ENCODE data around the gene RAB28.

Gene RAB28

DNA sequence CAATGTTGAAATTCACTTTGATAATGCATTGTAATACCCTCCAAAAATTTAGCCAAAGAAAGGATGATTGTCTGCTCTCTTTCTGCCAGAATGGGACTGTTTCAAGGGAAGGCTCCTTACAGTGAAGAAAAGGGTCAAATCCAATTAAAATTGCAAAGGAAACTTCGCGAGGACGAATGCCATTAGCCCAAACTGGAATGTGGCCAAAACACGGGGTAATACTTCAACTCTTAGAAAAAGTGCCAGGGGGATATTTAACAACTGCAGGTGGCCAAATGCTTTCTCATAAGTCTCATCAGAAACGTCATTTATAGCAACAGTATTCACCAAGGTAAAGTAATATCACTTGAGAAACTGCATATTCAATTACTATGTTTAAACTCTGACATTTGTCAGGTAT lies 31.1 kb upstream of the RAB28 start:
- H3K27ac ChIP-seq (ENCODE audit: low read length), result no peak overlapping the region
- no peak overlapping the region for H2AFZ ChIP-seq (ENCODE audit: low read length)
- no peak overlapping the region for H3K4me3 ChIP-seq (ENCODE audit: low read length)
- H3K9me3 ChIP-seq (replicated peaks; ENCODE audit: insufficient read depth, low read length), result no peaks in the 10 kb centered on the region
- H3K36me3 ChIP-seq (replicated peaks; ENCODE audit: insufficient read depth, low read length), result no peaks in the 10 kb centered on the region
- no peaks in the 10 kb centered on the region for H3K4me1 ChIP-seq (ENCODE audit: low read length)
- no peaks in the 10 kb centered on the region for H3F3A ChIP-seq (ENCODE audit: insufficient read depth, low read length)
- no peaks in the 10 kb centered on the region for H3K9me2 ChIP-seq (replicated peaks; ENCODE audit: insufficient read depth, low read length)
- no peaks in the 10 kb centered on the region for H3K27me3 ChIP-seq (replicated peaks; ENCODE audit: insufficient read depth, low read length)
- no peak for TF ChIP-seq EZH2 (optimal IDR thresholded peaks at IDR 0.05; ENCODE audit: low read depth, low read length)
- TF ChIP-seq, protein P1, sequence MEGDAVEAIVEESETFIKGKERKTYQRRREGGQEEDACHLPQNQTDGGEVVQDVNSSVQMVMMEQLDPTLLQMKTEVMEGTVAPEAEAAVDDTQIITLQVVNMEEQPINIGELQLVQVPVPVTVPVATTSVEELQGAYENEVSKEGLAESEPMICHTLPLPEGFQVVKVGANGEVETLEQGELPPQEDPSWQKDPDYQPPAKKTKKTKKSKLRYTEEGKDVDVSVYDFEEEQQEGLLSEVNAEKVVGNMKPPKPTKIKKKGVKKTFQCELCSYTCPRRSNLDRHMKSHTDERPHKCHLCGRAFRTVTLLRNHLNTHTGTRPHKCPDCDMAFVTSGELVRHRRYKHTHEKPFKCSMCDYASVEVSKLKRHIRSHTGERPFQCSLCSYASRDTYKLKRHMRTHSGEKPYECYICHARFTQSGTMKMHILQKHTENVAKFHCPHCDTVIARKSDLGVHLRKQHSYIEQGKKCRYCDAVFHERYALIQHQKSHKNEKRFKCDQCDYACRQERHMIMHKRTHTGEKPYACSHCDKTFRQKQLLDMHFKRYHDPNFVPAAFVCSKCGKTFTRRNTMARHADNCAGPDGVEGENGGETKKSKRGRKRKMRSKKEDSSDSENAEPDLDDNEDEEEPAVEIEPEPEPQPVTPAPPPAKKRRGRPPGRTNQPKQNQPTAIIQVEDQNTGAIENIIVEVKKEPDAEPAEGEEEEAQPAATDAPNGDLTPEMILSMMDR (IDR thresholded peaks at IDR 0.05; ENCODE audit: low read length), result no peak
- no peak for TF ChIP-seq EZH2phosphoT487 (IDR thresholded peaks at IDR 0.05; ENCODE audit: low read length)
- no peak overlapping the region for H3K9ac ChIP-seq (ENCODE audit: low read length)
- DNase-seq, result no peak
- H3K79me2 ChIP-seq (ENCODE audit: low read length), result no peaks in the 10 kb centered on the region
- no peak overlapping the region for H3K4me2 ChIP-seq (ENCODE audit: low read depth, low read length)
- H4K20me1 ChIP-seq (ENCODE audit: insufficient read depth, low read length), result no peaks in the 10 kb centered on the region

- Histone ChIP-seq H3K9ac (ENCODE audit: low read length) (no peak overlapping the region), H3K9me3 (replicated peaks; ENCODE audit: insufficient read depth, low read length) (no peaks in the 10 kb centered on the region), H3K27me3 (replicated peaks; ENCODE audit: insufficient read depth, low read length) (no peaks in the 10 kb centered on the region), H3K79me2 (ENCODE audit: low read length) (no peaks in the 10 kb centered on the region), H3K36me3 (replicated peaks; ENCODE audit: insufficient read depth, low read length) (no peaks in the 10 kb centered on the region), H2AFZ (ENCODE audit: low read length) (no peak overlapping the region), H4K20me1 (ENCODE audit: insufficient read depth, low read length) (no peaks in the 10 kb centered on the region), H3K4me2 (ENCODE audit: low read depth, low read length) (no peak overlapping the region), H3F3A (ENCODE audit: insufficient read depth, low read length) (no peaks in the 10 kb centered on the region), H3K9me2 (replicated peaks; ENCODE audit: insufficient read depth, low read length) (no peaks in the 10 kb centered on the region), H3K4me1 (ENCODE audit: low read length) (no peaks in the 10 kb centered on the region), H3K27ac (ENCODE audit: low read length) (no peak overlapping the region), H3K4me3 (ENCODE audit: low read length) (no peak overlapping the region)
- TF ChIP-seq EZH2phosphoT487 (IDR thresholded peaks at IDR 0.05; ENCODE audit: low read length) (no peak), EZH2 (optimal IDR thresholded peaks at IDR 0.05; ENCODE audit: low read depth, low read length) (no peak)
- TF ChIP-seq, protein P1 (IDR thresholded peaks at IDR 0.05; ENCODE audit: low read length), result no peak
- no peak for DNase-seq
Observed at GRCh38 chr4:13514722-13515121, 30.6 kb upstream of the RAB28 start.

DNA sequence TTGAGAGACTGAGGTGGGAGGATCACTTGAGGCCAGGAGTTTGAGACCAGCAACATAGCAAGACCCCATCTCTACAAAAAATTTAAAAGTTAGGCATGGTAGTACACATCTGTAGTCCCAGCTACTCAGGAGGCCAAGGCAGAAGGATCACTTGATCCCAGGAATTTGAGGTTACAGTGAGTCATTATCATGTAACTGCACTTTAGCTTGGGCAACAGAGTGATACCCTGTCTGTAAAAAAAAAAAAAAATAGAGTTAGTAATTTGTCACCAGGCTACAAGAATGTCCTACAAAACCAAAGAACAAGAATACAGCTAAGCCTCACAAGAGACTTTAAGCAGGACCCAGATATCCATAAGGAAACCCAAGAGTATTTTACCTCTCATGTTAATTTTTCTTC lies 27.0 kb upstream of the RAB28 start:
- Histone ChIP-seq H3K27me3 (replicated peaks; ENCODE audit: insufficient read depth, low read length) (no peaks in the 10 kb centered on the region), H3K4me2 (ENCODE audit: low read depth, low read length) (no peak overlapping the region), H3K27ac (ENCODE audit: low read length) (no peak overlapping the region)

More for the DNA sequence above, 27.0 kb upstream of the RAB28 start:
- Histone ChIP-seq H3K9me2 (replicated peaks; ENCODE audit: insufficient read depth, low read length) (no peaks in the 10 kb centered on the region), H3K4me1 (ENCODE audit: low read length) (no peaks in the 10 kb centered on the region), H3K9ac (ENCODE audit: low read length) (no peak overlapping the region), H3K9me3 (replicated peaks; ENCODE audit: insufficient read depth, low read length) (no peaks in the 10 kb centered on the region), H4K20me1 (ENCODE audit: insufficient read depth, low read length) (no peaks in the 10 kb centered on the region), H3K4me3 (ENCODE audit: low read length) (no peak overlapping the region), H3K79me2 (ENCODE audit: low read length) (no peaks in the 10 kb centered on the region), H3F3A (ENCODE audit: insufficient read depth, low read length) (no peaks in the 10 kb centered on the region), H3K36me3 (replicated peaks; ENCODE audit: insufficient read depth, low read length) (no peaks in the 10 kb centered on the region), H2AFZ (ENCODE audit: low read length) (no peak overlapping the region)
- TF ChIP-seq, protein P1 (IDR thresholded peaks at IDR 0.05; ENCODE audit: low read length), result no peak
- TF ChIP-seq EZH2 (optimal IDR thresholded peaks at IDR 0.05; ENCODE audit: low read depth, low read length), result no peak
- no peak for TF ChIP-seq EZH2phosphoT487 (IDR thresholded peaks at IDR 0.05; ENCODE audit: low read length)
- DNase-seq, result no peak

Data from MM.1S (cell line).